Measurements from ENCODE around the gene SFTA2. TPM values are rescaled to one million over a fixed set of nuclear protein-coding genes. Genes with fewer than 3 reads are reported as not detected.

The SFTA2 gene
- total and polyA plus RNA-seq, 2 experiments from 2014 or later, result 8.8 TPM; not detected in 1

DNA sequence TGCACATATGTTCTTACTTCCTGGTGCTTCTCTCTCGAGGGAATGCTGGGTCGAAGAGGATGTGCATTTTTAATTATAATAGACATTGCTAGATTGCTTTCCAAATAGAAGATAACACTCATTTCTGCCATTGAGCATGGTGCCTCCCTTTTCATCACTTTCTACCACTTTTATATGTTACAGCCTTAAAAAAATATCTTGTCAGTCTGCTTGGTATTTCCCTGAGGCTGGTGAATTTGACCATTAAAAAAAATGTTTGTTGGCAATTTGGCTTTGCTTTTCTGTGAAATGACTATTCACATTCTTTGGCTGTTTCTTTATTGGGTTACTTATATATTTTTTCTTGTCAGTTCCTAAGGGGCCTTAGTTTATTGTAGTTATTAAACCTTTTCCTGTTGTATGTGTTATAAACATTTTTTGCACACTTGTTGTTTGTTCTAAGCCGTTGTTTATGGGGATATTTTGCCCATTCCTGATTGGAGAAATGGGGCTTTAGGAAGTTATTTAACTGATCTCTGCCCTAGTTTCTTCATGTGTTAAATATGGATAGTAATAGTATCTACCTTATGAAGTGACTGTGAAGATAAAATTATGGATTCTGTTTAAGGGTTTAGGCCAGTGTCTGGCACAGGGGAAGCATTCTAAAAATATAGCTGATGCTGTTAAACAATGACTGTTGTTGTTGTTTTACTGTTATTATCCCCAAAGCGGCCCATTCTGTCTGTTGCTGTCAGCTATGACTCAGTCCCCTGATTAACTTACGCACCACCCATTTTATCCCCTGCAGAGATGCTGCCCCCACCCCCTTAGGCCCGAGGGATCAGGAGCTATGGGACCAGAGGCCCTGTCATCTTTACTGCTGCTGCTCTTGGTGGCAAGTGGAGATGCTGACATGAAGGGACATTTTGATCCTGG lies 43.8 kb downstream of the SFTA2 start:
- Histone ChIP-seq H3K9me3 (ENCODE audit: low read depth) (no peaks in the 10 kb centered on the region), H3K4me1 (ENCODE audit: insufficient read depth) (peaks cover 23% of the 10 kb centered on the region), H4K20me1 (ENCODE audit: insufficient read depth, poor library complexity, severe bottlenecking) (peaks cover 36% of the 10 kb centered on the region), H3K36me3 (replicated peaks; ENCODE audit: insufficient read depth, low read depth) (no peaks in the 10 kb centered on the region), H3K27me3 (no peaks in the 10 kb centered on the region), H3K27ac (no peak overlapping the region), H2AFZ (no peak overlapping the region), H3K79me2 (peaks cover 68% of the 10 kb centered on the region), H3K4me2 (no peak overlapping the region), H3K4me3 (no peak overlapping the region), H3K9me2 (replicated peaks; ENCODE audit: insufficient read depth) (no peaks in the 10 kb centered on the region)
- TF ChIP-seq, protein P1, sequence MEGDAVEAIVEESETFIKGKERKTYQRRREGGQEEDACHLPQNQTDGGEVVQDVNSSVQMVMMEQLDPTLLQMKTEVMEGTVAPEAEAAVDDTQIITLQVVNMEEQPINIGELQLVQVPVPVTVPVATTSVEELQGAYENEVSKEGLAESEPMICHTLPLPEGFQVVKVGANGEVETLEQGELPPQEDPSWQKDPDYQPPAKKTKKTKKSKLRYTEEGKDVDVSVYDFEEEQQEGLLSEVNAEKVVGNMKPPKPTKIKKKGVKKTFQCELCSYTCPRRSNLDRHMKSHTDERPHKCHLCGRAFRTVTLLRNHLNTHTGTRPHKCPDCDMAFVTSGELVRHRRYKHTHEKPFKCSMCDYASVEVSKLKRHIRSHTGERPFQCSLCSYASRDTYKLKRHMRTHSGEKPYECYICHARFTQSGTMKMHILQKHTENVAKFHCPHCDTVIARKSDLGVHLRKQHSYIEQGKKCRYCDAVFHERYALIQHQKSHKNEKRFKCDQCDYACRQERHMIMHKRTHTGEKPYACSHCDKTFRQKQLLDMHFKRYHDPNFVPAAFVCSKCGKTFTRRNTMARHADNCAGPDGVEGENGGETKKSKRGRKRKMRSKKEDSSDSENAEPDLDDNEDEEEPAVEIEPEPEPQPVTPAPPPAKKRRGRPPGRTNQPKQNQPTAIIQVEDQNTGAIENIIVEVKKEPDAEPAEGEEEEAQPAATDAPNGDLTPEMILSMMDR (IDR thresholded peaks at IDR 0.05; ENCODE audit: poor library complexity), result no peak
- TF ChIP-seq EZH2 (IDR thresholded peaks at IDR 0.05; ENCODE audit: borderline replicate concordance), result no peak
- TF ChIP-seq EZH2phosphoT487 (IDR thresholded peaks at IDR 0.05; ENCODE audit: low read depth, severe bottlenecking, unreplicated experiment), result no peak
- 68% methylated on average over 6 of the region's 6 CpGs for WGBS (ENCODE audit: low lambda C conversion rate, missing lambda C conversion rate)
- no peak for DNase-seq (ENCODE audit: low spot score)

GRCh38 chr6:30886897-30887255 lies 45.1 kb downstream of the SFTA2 start:
- H3K4me3 ChIP-seq, result no peak overlapping the region
- no peak for TF ChIP-seq EZH2phosphoT487 (IDR thresholded peaks at IDR 0.05; ENCODE audit: low read depth, severe bottlenecking, unreplicated experiment)
- TF ChIP-seq, protein P1 (IDR thresholded peaks at IDR 0.05; ENCODE audit: poor library complexity), result no peak
- TF ChIP-seq EZH2 (IDR thresholded peaks at IDR 0.05; ENCODE audit: borderline replicate concordance), result no peak
- no peaks in the 10 kb centered on the region for H3K36me3 ChIP-seq (replicated peaks; ENCODE audit: insufficient read depth, low read depth)
- H3K4me2 ChIP-seq, result peak overlapping the region; percentile 95
- H3K79me2 ChIP-seq, result peaks cover 65% of the 10 kb centered on the region
- no peaks in the 10 kb centered on the region for H3K27me3 ChIP-seq
- peaks cover 36% of the 10 kb centered on the region for H4K20me1 ChIP-seq (ENCODE audit: insufficient read depth, poor library complexity, severe bottlenecking)
- H3K27ac ChIP-seq, result peak overlapping the region; percentile 100
- DNase-seq (ENCODE audit: low spot score), result no peak
- peaks cover 35% of the 10 kb centered on the region for H3K4me1 ChIP-seq (ENCODE audit: insufficient read depth)
- no peak overlapping the region for H2AFZ ChIP-seq
- H3K9me2 ChIP-seq (replicated peaks; ENCODE audit: insufficient read depth), result no peaks in the 10 kb centered on the region
- H3K9me3 ChIP-seq (ENCODE audit: low read depth), result no peaks in the 10 kb centered on the region

DNA sequence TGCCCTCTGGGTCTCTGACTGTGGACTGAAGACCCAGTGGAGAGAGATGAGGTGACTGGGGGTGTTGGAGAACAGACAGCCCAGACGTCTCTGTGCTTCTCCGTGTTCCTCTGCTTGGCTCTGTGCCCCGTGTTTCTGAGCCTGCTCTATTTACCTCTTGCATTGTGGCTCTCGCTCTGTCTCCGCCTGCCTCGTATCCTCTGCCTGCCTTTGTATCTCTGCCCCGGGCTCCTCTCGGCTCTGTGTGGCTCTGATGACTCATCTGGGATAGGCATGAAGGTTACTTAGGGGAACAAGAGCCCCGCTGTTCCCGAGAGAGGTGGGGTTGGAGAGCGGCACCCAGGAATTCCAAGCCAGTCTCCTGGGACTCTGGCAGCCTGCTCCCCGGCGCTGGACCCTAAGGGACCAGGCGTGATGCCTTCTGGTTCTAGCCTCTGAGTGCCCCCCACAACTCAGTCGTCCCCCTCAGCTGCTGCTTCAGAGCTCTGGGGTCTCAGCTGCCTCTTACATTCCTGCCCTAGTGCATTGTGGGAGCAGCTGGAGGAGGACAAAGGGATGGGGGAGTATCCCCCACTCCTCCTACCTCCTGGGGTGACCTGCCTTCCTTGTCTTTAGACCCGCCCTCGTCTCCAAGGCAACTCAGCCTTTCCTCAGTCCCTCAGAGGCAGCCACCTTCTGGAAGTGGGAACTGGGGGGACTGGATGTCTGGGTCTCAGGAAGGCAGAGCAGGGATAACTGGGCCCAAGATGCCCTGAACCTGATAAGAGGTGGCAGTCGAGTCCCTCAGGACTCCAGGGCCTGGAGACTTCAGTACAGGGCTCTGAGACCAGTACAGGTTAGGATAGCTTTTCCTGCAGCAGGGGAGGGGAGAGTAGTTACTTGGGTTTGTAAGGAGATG lies 45.7 kb downstream of the SFTA2 start:
- Histone ChIP-seq H3K27me3 (no peaks in the 10 kb centered on the region), H3K27ac (peak overlapping the region; percentile 100), H4K20me1 (ENCODE audit: insufficient read depth, poor library complexity, severe bottlenecking) (peaks cover 36% of the 10 kb centered on the region), H3K4me3 (peak overlapping the region; percentile 91), H3K4me1 (ENCODE audit: insufficient read depth) (peaks cover 42% of the 10 kb centered on the region), H2AFZ (no peak overlapping the region), H3K9me3 (ENCODE audit: low read depth) (no peaks in the 10 kb centered on the region), H3K36me3 (replicated peaks; ENCODE audit: insufficient read depth, low read depth) (no peaks in the 10 kb centered on the region), H3K4me2 (peak overlapping the region; percentile 95), H3K9me2 (replicated peaks; ENCODE audit: insufficient read depth) (no peaks in the 10 kb centered on the region), H3K79me2 (peaks cover 63% of the 10 kb centered on the region)
- peak; percentile 90 for DNase-seq (ENCODE audit: low spot score)
- TF ChIP-seq EZH2phosphoT487 (IDR thresholded peaks at IDR 0.05; ENCODE audit: low read depth, severe bottlenecking, unreplicated experiment), result no peak
- TF ChIP-seq EZH2 (IDR thresholded peaks at IDR 0.05; ENCODE audit: borderline replicate concordance), result no peak
- TF ChIP-seq, protein P1 (IDR thresholded peaks at IDR 0.05; ENCODE audit: poor library complexity), result no peak
- WGBS (ENCODE audit: low lambda C conversion rate, missing lambda C conversion rate), result 13% methylated on average over 18 of the region's 18 CpGs
